HG02884 (cell line): Measurements from ENCODE around the gene ANO2.
"Not testable (repeated sequence)": the region's sequence is repeated elsewhere in the genome, so short reads cannot be mapped to it uniquely, and the experiment has no call there.

Experiments
- ATAC-seq: cut with Tn5 transposase; IDR thresholded peaks from one replicate; pipeline ENCODE4 v1.9.1; 2021; ENCODE audit warnings: mild to moderate bottlenecking, moderate library complexity; ENCODE audit not compliant: unreplicated experiment

ANO2 gene

GRCh38 chr12:5685935-5686334, 259.1 kb downstream of the ANO2 start:
- ATAC-seq, result no peak

DNA sequence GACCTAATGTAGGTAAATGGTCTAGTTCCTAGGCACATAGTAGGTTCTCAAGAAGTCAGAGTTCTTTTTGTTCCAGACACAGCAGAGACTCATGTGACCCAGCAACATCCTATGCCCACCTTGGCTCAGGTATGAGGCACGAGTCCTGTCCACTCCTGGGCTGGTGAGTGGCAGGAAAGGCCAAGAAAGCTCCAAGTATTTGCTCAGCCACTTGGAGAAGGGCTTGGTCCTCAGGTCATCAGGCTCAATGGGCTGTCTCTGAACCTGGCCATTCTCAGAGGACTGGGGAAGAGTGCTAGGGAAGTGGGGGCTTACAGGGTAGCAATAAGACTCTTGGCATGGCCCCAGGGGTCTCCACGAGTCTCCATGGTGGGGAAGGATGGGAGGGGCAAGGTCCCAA, 260.1 kb downstream of the ANO2 start:
- ATAC-seq, result no peak

GRCh38 chr12:5682581-5682980, 262.5 kb downstream of the ANO2 start:
- ATAC-seq, result no peak

- ATAC-seq, result no peak
Measured at GRCh38 chr12:5678176-5678575, 266.9 kb downstream of the ANO2 start.

GRCh38 chr12:5669624-5670023, 275.4 kb downstream of the ANO2 start:
- not testable (repeated sequence) for ATAC-seq

GRCh38 chr12:5665615-5666014, 279.4 kb downstream of the ANO2 start:
- ATAC-seq, result no peak

DNA sequence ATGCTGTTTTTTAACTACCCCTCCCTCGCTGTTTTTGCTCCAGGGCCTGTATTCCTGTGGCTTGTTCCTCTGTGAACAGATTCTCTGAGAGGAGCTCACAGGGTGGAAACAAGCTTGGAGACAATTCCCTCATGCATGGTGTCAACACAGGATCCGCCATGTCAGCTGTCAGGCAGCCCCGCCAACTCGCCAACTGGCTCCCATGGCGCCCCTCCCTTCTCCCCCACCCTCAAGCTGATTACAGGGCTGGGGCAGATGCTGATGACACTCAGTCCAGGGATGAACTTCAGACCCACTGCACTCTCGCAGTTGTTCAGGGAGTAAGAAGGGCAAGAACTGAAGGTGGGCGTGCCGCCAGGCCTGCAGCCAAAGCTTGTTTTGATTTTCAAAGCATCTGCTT, 283.2 kb downstream of the ANO2 start:
- ATAC-seq, result no peak

DNA sequence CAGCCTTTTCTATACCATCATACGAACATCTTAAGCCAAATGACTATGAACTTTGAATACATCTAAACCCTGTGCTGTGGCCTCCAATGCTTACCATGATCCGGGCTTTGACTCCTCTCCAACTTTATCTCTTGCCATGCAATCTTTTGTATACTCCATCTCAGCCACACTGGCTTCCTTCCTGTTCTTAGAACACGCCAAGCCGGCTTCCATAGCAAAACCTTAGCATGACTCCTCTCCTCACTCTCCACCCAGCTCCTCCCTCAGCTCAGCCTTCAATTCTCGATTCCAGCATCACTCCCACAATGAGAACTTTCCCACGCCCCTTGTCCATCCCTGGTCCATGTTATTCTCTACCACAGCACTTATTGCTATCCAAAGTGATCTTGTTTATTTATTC, 284.8 kb downstream of the ANO2 start:
- ATAC-seq, result no peak

DNA sequence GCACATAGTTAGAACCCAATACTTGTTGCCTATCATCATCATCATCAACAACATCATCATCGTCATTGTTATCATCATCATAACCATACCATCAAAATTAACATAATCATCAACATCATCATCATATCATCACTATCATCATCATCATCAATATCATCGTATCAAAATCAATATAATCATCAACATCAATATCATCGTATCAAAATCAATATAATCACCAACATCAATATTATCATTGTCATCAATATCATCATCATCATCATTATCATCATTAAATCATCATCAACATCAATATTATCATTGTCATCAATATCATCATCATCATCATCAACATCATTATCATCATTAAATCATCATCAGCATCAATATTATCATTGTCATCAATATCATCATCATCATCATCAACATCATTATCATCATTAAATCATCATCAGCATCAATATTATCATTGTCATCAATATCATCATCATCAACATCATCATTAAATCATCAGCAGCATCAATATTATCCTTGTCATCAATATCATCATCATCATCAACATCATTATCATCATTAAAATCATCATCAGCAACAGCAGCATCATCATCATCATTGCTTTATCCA, 286.6 kb downstream of the ANO2 start:
- ATAC-seq, result not testable (repeated sequence)

DNA sequence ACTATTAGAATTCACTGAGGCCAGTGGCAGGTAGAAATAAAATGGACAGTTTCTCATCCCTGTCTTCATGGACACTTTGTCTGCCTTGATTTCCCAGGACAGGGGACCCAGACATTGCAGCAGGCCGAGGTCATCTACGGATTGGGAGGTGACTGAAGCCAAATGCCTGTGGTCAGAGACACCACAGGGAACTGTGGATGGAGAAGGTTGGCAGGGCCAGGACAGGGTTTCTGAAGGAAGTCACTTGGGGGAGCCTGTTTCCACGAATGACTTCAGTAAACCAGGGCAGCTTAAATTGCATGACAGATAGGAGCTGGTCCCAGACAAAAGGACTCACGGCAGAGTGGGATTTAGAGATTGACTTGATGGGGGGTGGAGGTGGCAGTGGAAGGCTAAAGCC, 288.2 kb downstream of the ANO2 start:
- no peak for ATAC-seq

DNA sequence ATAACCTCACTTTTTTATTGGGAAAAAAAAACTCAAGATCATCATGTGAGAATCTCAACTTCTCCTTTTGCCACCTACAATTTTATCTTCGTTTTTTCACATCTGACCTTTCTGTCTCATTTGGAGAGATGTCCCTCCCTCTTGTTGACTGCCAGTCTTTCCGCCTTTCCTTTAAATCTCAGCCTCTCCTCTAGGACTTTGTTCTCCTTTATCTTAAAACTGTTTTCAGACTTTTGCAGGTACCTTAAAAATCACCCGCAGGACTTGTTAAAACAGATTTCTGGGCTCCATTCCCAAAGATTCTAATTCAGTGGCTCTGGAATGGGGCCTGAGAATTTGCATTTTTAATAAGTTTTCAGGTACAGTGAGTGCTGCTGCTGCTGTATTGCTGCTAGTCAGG, 289.9 kb downstream of the ANO2 start:
- ATAC-seq, result no peak

GRCh38 chr12:5654019-5654418, 291.0 kb downstream of the ANO2 start:
- ATAC-seq, result no peak

GRCh38 chr12:5650829-5651461, 294.1 kb downstream of the ANO2 start:
- no peak for ATAC-seq

GRCh38 chr12:5650281-5650680, 294.8 kb downstream of the ANO2 start:
- no peak for ATAC-seq

GRCh38 chr12:5648692-5649359, 296.2 kb downstream of the ANO2 start:
- no peak for ATAC-seq

DNA sequence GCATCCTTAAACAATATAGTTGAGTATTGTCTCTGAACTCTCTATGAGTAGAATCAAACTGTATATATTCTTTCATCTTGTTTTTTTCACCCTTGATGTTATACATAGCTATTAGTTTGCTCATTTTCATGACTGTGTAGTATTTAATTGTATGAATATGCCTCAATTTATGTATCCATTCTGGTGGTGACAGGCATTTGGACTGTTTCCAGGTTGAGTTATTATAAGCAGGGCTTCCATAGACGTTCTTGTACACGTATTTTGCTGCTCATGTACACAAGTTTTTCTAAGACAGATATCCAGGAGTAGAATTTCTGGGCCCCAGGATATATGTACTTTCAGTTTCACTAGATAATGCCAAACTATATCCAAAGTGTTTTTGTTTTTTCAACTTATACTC, 301.8 kb downstream of the ANO2 start:
- no peak for ATAC-seq

DNA sequence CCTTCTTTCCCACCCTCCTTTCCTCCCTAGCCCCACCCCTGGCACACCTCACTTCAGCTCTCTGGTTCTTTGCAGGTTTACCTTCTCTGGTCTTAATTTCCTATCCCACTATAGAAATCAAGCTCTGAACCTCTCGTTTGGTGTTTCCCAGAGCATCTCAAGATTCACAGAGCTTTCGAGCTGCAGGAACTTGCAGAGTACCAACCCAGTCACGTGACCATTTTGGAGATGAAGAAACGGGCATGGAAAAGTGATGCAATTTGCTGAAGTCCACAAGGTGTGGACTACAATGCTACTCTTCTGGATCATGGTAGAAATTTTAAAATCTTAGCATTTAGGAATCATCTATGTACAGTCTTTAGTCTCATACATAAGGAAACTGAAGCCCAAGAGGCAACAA, 307.4 kb downstream of the ANO2 start:
- ATAC-seq, result no peak

DNA sequence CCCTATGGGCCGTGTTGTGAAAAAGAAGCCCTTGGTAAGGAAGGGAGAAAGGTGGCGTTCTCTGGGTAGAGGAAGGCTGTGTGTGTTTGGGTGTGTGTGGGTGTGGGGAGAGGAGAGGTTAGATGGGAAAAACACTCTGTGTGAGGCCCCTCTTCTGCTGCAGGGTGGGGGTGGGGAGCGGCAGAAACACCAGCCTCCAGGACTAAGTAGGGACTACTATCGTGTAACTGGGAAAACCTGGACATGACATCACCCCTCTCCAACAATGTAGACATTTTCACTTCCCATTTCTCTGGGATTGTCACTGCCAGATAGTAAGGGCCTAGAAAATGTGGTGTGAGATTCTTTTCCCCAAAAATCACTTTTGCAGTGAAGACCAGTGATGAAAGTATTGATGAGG, 308.2 kb downstream of the ANO2 start:
- no peak for ATAC-seq

DNA sequence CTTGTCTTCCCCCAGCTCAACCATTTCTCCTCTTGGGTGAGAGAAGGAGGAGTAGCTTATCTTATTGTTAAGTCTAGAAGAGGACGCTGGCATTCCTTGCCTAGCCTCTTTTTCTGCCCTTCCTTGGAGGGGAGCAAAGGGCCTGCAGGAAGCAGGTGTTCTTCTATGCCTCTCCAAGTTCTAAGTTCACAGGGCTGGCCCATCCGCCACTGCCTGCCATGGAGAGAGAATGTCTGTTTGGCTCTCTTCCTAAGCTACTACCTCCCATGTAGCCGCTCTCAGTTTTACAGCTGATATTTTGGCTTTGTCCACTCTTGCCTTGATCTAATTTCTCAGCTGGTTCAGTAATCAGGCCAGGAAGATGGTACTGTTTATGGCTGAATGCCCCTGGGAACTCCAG, 312.0 kb downstream of the ANO2 start:
- no peak for ATAC-seq

DNA sequence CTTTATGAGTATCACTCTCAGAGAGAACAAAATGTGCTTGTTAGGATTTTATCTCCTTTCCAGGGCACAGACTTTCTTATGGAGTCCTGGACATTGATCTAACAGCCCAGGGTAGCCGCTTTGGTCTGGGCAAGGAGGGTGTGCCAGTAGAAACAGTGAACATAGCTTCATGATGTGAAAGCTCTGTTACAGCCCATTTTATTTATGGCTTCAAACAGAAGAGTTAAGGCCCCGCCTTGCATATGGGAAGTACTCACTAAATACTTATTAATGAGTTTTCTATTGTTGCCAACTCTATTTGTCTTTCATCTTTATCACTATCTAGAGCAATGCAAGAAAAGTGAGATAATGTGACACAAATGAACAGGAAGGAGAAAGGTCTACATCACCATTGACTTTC, 312.6 kb downstream of the ANO2 start:
- ATAC-seq, result no peak

GRCh38 chr12:5631497-5631896, 313.6 kb downstream of the ANO2 start:
- no peak for ATAC-seq

DNA sequence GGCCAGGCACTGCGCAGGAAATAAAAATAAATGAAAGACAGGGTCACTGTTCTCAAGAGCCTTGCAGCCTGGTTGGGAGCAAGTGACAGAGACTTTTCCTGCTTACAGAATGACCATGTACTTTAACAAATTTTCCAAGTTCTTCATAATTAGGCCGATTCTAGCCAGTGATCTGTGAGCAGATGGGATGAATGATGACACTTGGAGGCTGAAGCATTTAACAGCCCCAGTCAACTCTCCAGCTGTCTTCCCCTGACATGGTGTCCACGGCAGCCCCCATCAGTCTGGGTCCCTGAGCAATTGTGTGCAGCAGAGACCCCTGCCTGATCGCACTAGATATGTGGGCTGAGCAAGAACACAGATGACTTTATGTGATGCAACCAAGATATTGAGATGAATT, 314.3 kb downstream of the ANO2 start:
- no peak for ATAC-seq

- no peak for ATAC-seq
Measured at GRCh38 chr12:5628501-5628900, 316.6 kb downstream of the ANO2 start.
